SK-N-SH (cell line): Measurements from ENCODE around the gene RNGTT. TPM values are rescaled to one million over a fixed set of nuclear protein-coding genes. Genes with fewer than 3 reads are reported as not detected.

Source experiments
- CTCF ChIA-PET: fragments of 300-600, 350-600 bp; formaldehyde crosslinking; extraction: SDS; loops from one replicate; lab custom pipeline; 2021; lab: Yijun Ruan, JAX
- POLR2A ChIA-PET: fragments of 350-600 bp; sonication (Branson Sonifier 250); formaldehyde crosslinking; extraction: SDS; loops from one replicate; lab custom pipeline; 2020; ENCODE audit warnings: antibody characterized with exemption, inconsistent platforms; lab: Yijun Ruan, JAX
- DNase-seq: peaks from one replicate; pipeline ENCODE4 v3.0.0; 2012
- H2AFZ ChIP-seq: fragments of 200-600 bp; sonication (generic); 2 replicates; pipeline ENCODE4 v1.8.1; 2016; ENCODE audit warnings: antibody characterized with exemption, mild to moderate bottlenecking, low read depth
- H3F3A ChIP-seq: fragments of 200-600 bp; sonication (generic); replicated peaks from 2 replicates; pipeline ENCODE3; 2016; ENCODE audit warnings: antibody characterized with exemption, mild to moderate bottlenecking; ENCODE audit not compliant: insufficient read depth
- H3K27ac ChIP-seq, 2 experiments: fragments of 200-500 bp in 1 of 2; fragments of 200-600 bp in 1 of 2; sonication (Bioruptor generic) in 1 of 2; sonication (generic), shearing (Covaris generic) in 1 of 2; 2 replicates each; pipeline versions ENCODE4 v1.5.1 to v1.6.1; 2014 to 2016; ENCODE audit warnings: low read depth in 2 of 2, inconsistent platforms in 1 of 2, low read length in 1 of 2, mild to moderate bottlenecking in 1 of 2, mixed read lengths in 1 of 2
- H3K27me3 ChIP-seq: fragments of 200-600 bp; sonication (generic), shearing (Covaris generic); 2 replicates; pipeline ENCODE4 v1.6.1; 2016; ENCODE audit warnings: mixed run types; ENCODE audit not compliant: insufficient read depth
- H3K36me3 ChIP-seq, 2 experiments: fragments of 200-500 bp in 1 of 2; fragments of 200-600 bp in 1 of 2; sonication (Bioruptor generic) in 1 of 2; sonication (generic) in 1 of 2; replicated peaks in 1 of 2; 2 replicates each; pipeline versions ENCODE3 to v1.5.1; 2014 to 2016; ENCODE audit warnings: low read length in 1 of 2, mild to moderate bottlenecking in 1 of 2; ENCODE audit not compliant: insufficient read depth in 2 of 2, control insufficient read depth in 1 of 2
- H3K4me1 ChIP-seq, 2 experiments: fragments of 200-500 bp in 1 of 2; fragments of 200-600 bp in 1 of 2; sonication (Bioruptor generic) in 1 of 2; sonication (generic), shearing (Covaris generic) in 1 of 2; 2 replicates each; pipeline versions ENCODE4 v1.5.1 to v1.6.1; 2014 to 2016; ENCODE audit warnings: low read depth in 1 of 2, low read length in 1 of 2, mixed run types in 1 of 2; ENCODE audit not compliant: insufficient read depth in 2 of 2, control insufficient read depth in 1 of 2
- H3K4me2 ChIP-seq: fragments of 200-600 bp; sonication (generic), shearing (Covaris generic); 2 replicates; pipeline ENCODE4 v1.6.1; 2017; ENCODE audit warnings: mixed run types
- H3K4me3 ChIP-seq, 2 experiments: fragments of 200-500 bp in 1 of 2; fragments of 200-600 bp in 1 of 2; sonication (Bioruptor generic) in 1 of 2; sonication (generic), shearing (Covaris generic) in 1 of 2; 2 replicates each; pipeline versions ENCODE4 v1.5.1 to v1.8.1; 2014 to 2016; ENCODE audit warnings: low read depth in 2 of 2, inconsistent platforms in 1 of 2, low read length in 1 of 2, mild to moderate bottlenecking in 1 of 2, mixed read lengths in 1 of 2, moderate library complexity in 1 of 2
- H3K79me2 ChIP-seq: fragments of 200-600 bp; sonication (generic); 2 replicates; pipeline ENCODE4 v1.8.1; 2017; ENCODE audit warnings: mild to moderate bottlenecking; ENCODE audit not compliant: insufficient read depth
- H3K9ac ChIP-seq: fragments of 200-600 bp; sonication (generic); 2 replicates; pipeline ENCODE4 v1.6.1; 2017; ENCODE audit warnings: mixed run types
- H3K9me2 ChIP-seq: fragments of 200-600 bp; sonication (generic); 2 replicates; pipeline ENCODE4 v1.6.1; 2017; ENCODE audit warnings: mixed run types
- H3K9me3 ChIP-seq: fragments of 200-600 bp; sonication (generic); 2 replicates; pipeline ENCODE4 v1.6.1; 2017; ENCODE audit warnings: mixed run types, mild to moderate bottlenecking, moderate library complexity
- H4K20me1 ChIP-seq: fragments of 200-600 bp; sonication (generic); 2 replicates; pipeline ENCODE4 v1.6.1; 2017; ENCODE audit warnings: mild to moderate bottlenecking, mixed run types; ENCODE audit not compliant: insufficient read depth
- CTCF ChIP-seq: fragments of 200-600 bp; sonication (generic); IDR thresholded peaks from 2 replicates; pipeline ENCODE4 v1.6.1; 2017; ENCODE audit warnings: antibody characterized with exemption, mild to moderate bottlenecking, moderate library complexity
- MEF2A ChIP-seq: IDR thresholded peaks from 2 replicates; pipeline ENCODE4 v1.4.0; 2012; ENCODE audit warnings: low read depth, borderline replicate concordance
- MXI1 ChIP-seq: IDR thresholded peaks from 2 replicates; pipeline ENCODE4 v1.6.1; 2012; ENCODE audit warnings: mild to moderate bottlenecking, low read depth, low read length, improper control_type of control experiment
- NRF1 ChIP-seq: IDR thresholded peaks from 2 replicates; pipeline ENCODE4 v1.6.1; 2012; ENCODE audit warnings: low read depth, mild to moderate bottlenecking, low read length
- SMC3 ChIP-seq: IDR thresholded peaks from 2 replicates; pipeline ENCODE4 v1.6.1; 2012; ENCODE audit warnings: low read depth, low read length, improper control_type of control experiment
- TAF1 ChIP-seq: IDR thresholded peaks from 2 replicates; pipeline ENCODE4 v1.6.1; 2012; ENCODE audit warnings: low read depth, mild to moderate bottlenecking, low read length, moderate library complexity, borderline replicate concordance
- TCF12 ChIP-seq: IDR thresholded peaks from 2 replicates; pipeline ENCODE4 v1.4.0; 2012
- TEAD4 ChIP-seq: IDR thresholded peaks from 2 replicates; pipeline ENCODE4 v1.4.0; 2012; ENCODE audit warnings: mild to moderate bottlenecking, borderline replicate concordance; ENCODE audit not compliant: insufficient read depth
- WGBS: methylation state at CpG from one replicate; pipeline ENCODE4 v1.1.6; 2017; ENCODE audit warnings: low lambda C conversion rate; 5-methylcytosine and 5-hydroxymethylcytosine counted together
- polyA plus RNA-seq, 3 experiments: library from polyadenylated mRNA; depleted of rRNA; stranded (reverse); fragments of >200 nt; gene quantifications; 2 replicates each; pipeline ENCODE4 v1.2.3, GENCODE V29; 2012
- TF ChIP-seq, protein P1 (sequence below): IDR thresholded peaks from 2 replicates; pipeline ENCODE4 v1.4.0; 2012; ENCODE audit warnings: low read depth

RNGTT gene
- polyA plus RNA-seq, 1 of the 3 experiments (the other 2 are of a cell fraction), result 3.3 TPM

- ChIA-PET POLR2A (no interaction called here), CTCF (no interaction called here)
- Histone ChIP-seq H3K36me3 (no peaks in the 10 kb centered on the region), H4K20me1 (no peaks in the 10 kb centered on the region), H3K9me3 (no peaks in the 10 kb centered on the region), H3K9ac (no peak overlapping the region), H3F3A (no peaks in the 10 kb centered on the region), H3K4me1 (no peaks in the 10 kb centered on the region; a peak in 1 of 4 replicates), H3K27me3 (no peaks in the 10 kb centered on the region), H3K9me2 (no peaks in the 10 kb centered on the region), H3K4me3 (no peak overlapping the region), H3K4me2 (no peak overlapping the region), H3K27ac (no peak overlapping the region), H3K79me2 (peaks cover 13% of the 10 kb centered on the region; the same call in 1 of the 2 replicates), H2AFZ (no peak overlapping the region)
- WGBS, result 96% methylated on average over 7 of the region's 7 CpGs
- no peak for DNase-seq
- TF ChIP-seq TCF12 (peak; percentile 36; the same call in 1 of the 2 replicates), NRF1 (no peak), MXI1 (no peak)
- TF ChIP-seq, protein P1, sequence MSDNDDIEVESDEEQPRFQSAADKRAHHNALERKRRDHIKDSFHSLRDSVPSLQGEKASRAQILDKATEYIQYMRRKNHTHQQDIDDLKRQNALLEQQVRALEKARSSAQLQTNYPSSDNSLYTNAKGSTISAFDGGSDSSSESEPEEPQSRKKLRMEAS, result no peak
Measured at GRCh38 chr6:88641178-88641903, 322.1 kb downstream of the RNGTT start.

GRCh38 chr6:88637761-88638545 lies 325.5 kb downstream of the RNGTT start:
- CTCF ChIA-PET, result no interaction called here
- Histone ChIP-seq H3K79me2 (0 out of 2 replicates have a peak, but pooled peaks cover 2% of the 10 kb centered on the region), H3K9ac (no peak overlapping the region), H3K27me3 (no peaks in the 10 kb centered on the region), H3K4me1 (no peaks in the 10 kb centered on the region; a peak in 1 of 4 replicates), H3K9me3 (no peaks in the 10 kb centered on the region), H3K4me2 (no peak overlapping the region), H2AFZ (no peak overlapping the region), H3K4me3 (no peak overlapping the region), H3F3A (no peaks in the 10 kb centered on the region), H3K36me3 (peaks cover 0 to 3% of the 10 kb centered on the region in 2 experiments), H3K27ac (no peak overlapping the region), H4K20me1 (no peaks in the 10 kb centered on the region), H3K9me2 (no peaks in the 10 kb centered on the region)
- TF ChIP-seq TCF12 (no peak), TEAD4 (no peak), CTCF (no peak), TAF1 (no peak), SMC3 (no peak), MEF2A (no peak)
- no peak for DNase-seq
- WGBS, result 93% methylated on average over 2 of the region's 2 CpGs
- POLR2A ChIA-PET, result no interaction called here
